Stimulated activated CD8-positive, alpha-beta memory T cell treated with anti-CD3 and anti-CD28 coated beads, Interleukin-4, amount 100 ng/mL, for 24 hours (primary cell): ENCODE results near the gene NUP107.

Source experiments
- DNase-seq: peaks from one replicate; pipeline ENCODE4 v3.0.0-alpha.2; 2020; ENCODE audit warnings: low read depth

Gene NUP107

DNA sequence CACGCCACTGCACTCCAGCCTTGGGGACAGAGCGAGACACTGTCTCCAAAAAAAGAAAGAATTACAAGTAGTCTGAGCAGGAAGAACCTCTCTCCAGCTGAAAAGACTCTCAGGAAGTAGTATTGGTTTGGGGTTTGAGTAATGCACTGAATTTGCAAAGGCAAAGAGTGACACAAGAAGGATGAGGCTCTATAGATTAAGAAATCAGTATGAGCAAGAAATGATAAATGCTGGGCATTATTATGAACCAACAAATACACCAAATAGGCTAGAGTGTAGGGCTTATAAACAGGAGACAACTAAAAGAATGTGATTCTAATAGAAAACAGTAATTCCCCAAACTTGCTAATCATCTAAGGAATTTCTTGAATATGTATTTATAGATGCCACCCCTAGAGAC, 56.6 kb downstream of the NUP107 start:
- DNase-seq = no peak

DNA sequence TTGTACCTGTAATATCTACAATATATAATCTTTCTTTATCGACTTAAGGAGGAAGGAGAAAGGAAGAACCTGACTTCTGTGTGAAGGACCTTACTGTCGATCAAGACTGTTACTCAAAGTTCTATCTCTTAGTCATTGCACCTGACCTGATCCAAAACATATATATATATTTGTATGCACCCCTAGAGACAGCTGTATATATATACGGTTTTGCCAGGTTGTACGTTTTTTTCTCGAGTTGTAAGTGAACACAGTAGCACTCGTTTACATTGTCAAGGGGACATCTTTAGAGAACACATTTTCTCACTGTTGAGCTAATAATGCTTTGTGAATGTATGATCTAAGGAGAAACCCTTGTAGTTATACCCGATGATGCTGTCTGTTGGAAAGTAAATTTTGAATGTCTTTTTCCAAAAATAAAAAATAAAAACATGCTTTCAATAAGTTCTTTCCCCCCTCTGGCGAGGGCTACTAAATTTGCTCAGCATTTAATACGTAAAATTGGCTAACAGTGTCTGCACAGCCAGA, 58.7 kb downstream of the NUP107 start:
- DNase-seq = no peak

DNA sequence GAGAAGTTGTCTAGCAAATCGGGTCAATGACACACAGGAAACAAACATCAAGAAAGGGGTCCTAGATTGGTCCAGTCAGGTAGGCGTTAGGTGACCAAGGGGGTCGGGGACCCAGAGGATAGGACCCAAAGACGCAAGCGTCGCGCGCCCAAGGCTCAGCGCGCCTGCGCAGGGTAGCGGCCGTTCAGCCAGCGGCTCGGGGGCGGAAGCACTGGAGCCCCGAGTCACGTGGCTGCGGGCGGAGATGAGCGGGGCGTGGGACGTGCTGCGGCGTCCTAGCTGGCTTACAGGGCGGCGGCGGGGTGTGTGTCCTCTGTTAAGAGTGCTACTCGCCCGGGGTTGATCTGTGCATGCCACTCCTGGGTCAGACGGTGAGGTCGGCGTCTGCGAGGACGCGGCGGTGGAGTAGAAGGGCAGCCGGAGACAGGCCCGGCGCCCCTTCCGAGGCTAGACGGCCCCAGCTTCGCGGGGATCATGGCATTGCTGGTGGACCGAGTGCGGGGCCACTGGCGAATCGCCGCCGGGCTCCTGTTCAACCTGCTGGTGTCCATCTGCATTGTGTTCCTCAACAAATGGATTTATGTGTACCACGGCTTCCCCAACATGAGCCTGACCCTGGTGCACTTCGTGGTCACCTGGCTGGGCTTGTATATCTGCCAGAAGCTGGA, 59.3 kb downstream of the NUP107 start, which contains the start of gene SLC35E3:
SLC35E3 (plus strand) TSS at position 273 of the 668 bp plus-strand sequence; CDS start at position 475, 202 bp downstream.
- DNase-seq = peak; percentile 90

DNA sequence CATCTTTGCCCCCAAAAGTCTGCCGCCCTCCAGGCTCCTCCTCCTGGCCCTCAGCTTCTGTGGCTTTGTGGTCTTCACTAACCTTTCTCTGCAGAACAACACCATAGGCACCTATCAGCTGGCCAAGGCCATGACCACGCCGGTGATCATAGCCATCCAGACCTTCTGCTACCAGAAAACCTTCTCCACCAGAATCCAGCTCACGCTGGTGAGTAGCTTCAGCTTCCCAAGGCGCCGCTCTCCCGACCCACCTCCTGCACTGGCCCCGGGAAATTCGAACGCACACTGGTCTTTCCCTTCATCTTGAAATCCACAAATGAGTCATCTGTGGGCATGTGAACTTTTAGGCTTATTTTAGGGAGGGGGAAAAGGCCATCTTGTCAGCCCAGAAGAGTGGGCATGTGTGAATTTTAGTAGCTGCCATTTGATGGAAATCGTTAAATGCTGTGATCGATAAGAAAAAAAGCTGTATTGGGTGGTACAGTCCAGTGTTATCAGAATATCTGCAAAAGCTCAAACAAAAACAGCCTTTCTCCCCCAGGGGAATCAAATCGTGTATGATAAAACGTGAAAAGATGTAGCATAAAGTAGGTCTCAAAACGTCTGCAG, 59.9 kb downstream of the NUP107 start:
- peak; percentile 2 for DNase-seq

DNA sequence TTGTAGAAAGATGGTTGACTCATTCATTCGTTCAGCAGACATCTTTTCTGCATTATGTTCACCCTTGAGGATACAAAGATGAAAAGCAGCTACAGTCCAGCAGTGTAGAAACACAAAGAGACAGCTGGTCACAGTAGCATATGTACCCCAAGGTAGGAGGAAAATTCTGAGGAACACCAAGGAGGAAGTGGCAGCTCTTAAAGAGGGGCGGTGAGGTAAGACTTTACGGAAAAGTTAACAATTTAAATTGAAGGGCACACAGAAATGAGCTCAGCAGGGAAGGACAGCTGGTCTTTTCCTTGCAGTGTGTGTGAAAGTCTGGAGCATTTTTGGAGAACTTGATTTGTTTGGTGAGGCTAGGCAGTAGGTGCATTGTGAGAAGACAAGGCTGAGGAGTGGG, 62.7 kb downstream of the NUP107 start:
- no peak for DNase-seq

DNA sequence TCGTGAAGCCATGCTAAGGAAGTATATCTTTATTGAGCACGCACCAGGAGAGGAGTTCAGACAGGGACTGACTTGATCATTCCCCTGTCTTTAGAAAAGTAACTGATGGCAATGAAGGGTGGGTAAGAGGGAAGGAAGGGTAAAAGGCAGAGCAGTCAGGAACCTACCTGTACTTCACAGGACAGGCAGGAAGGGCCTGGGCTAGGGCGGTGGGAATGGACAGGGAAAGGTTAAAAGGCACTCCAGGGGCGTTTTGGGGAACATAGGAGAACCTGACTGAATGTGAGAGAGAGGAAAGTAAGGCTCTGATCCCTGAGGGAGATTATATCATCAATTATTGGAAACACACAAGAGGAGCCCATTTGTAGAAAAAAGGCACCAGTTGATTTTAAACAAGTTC, 63.1 kb downstream of the NUP107 start:
- no peak for DNase-seq

DNA sequence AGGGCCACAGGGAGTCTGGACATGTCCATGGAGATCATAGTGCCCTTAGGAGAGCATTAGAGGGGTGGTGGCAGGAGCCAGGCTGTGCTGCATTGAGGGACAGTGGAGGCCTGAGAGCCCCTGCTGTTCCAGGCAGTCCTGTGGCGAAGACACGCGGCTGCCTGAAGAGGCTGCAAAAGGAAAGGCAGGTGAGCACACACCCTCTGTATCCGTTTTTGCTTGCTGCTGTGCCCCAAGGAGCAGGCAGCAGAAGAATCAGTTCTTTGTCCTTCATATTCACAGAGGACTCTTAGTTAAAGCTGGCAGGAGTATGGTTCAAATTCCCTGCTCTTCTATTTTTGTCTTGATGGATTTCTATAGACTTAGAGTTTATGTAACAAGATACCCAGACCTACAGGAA, 63.7 kb downstream of the NUP107 start:
- DNase-seq = no peak

DNA sequence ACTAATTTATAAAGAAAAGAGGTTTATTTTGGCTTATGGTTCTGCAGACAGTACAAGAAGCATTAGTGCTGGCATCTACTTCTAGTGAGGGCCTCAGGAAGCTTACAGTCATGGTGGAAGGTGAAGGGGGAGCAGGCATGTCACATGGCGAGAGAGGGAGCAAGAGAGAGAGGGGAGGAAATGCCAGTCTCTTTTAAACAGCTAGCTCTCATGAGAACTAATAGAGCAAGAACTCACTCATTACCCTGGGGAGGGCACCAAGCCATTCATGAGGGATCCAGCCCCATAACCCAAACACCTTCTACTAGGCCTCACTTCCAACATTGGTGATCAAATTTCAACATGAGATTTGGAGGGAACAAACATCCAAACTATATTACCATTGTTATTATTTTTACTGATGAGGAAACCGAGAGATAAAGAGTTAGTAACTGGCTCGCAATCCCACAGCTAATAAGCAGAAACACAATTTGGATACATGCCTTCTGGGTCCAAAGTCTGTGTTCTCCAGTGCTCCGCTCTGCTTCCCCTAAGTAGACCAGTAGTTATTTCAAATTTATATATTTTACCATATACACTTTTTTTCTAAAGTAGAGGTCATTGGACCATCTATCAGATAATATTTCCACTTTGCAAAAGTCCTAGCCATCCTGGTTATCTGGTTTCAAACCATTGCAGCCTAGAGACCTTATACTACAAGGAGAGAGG, 68.9 kb downstream of the NUP107 start:
- DNase-seq = no peak

DNA sequence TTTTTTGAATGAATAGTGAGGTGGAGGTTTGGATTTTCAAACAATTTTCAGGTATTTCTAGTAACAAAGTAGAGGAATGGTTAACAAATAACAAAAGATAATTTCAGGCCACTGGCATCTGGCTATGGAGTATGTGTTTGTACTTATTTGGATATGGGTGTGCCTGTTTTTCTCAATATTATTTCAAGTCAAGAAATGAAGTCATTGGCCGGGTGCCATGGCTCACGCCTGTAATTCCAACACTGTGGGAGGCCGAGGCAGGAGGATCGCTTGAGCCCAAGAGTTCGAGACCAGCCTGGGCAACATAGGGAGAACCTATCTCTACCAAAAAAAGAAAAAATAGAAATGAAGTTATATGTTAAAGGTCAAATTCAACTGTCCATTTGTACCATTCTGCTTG, 73.1 kb downstream of the NUP107 start:
- DNase-seq = no peak

DNA sequence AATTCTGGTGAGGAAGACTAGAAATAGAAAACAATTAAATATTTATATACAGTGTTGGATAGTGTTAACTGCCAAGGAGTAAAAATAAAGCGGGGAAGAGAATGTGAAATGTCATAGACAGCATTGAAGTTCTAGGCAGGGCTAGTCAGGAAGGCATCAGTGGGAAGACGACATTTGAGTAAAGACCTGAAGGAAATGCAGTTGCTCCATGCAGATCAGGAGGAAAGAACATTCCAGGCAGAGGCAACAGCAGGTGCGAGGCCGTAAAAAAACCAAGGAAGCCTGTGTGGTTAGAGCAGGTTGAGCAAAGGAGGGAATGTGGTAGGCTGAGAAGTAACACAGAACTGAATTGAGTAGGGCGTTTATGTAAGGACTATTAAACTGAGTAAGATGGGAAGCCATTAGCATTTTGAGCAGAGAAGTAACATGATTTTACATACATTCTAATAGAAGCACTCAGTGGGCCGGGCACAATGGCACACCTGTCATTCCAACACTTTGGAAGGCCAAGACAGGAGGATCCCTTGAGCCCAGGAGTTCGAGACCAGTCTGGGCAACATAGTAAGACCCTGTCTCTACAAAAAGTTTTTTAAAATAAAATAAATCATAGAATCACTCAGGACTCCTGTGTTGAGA, 74.1 kb downstream of the NUP107 start:
- DNase-seq = no peak

DNA sequence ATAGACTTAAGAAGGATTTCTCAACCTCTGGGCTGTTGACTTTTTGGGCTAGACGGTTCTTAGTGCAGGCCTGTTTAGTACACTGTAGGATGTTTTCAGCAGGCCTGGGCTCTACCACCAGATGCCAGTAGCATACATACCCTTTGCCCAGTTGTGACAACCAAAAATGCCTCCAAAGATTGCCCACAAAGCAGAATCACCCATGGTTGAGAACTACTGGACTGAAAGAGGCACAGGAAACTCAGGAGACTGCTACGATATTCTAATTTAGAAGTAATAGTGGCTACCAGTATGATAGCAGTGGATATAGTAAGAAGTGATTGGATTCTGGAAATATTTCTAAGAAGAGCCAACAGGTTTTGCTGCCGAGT, 74.6 kb downstream of the NUP107 start:
- no peak for DNase-seq

DNA sequence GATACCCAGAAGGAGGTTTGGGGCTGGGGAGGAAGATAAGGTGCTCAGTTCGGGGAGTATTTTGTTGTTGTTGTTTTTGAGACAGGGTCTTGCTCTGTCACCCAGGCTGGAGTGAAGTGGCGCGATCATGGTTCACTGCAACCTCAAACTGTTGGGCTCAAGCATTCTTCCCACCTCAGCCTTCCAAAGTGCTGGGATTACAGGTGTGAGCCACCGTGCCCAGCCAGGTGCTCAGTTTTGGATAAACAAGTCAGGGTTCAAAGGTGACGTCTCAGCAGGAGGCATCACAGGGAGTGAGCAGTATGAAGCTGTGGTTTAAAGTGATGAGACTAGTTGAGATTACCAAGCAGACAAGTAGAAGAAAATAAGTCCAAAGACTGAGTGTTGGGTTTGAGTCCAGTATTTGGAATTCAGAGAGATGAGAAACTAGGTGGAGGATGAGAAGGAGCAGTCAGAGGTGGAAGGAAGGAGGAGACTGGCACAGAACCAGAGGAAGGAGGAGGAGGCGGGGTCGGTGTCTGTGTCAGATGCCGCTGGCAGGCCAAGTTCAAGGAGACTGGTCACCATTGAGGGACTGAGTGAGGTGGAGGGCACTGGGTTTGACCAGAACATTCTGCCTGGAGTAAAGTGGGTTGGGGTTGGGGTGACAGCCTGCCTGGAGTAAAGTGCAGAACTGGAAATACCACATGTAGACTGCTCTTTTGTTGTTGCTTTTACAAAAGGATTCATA, 75.3 kb downstream of the NUP107 start:
- no peak for DNase-seq

DNA sequence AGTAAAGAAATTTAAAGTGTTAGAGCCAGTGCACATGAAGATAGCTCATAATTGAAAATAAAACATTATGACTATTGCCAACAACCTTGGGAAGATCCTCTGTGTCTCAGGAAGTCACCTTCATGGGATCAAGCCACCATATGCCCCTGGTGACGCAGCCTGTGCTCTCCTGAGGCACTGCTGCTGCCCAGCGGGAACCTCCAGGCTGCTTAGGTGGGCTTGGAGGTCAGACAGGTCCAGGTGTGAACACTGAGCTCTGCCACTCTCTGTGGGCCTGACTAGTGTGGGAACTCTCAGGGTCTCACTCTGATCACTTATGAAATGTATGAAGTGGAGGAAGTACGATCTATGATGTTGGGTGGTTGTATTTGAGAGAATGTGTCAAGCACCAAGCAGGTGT, 75.9 kb downstream of the NUP107 start:
- no peak for DNase-seq

DNA sequence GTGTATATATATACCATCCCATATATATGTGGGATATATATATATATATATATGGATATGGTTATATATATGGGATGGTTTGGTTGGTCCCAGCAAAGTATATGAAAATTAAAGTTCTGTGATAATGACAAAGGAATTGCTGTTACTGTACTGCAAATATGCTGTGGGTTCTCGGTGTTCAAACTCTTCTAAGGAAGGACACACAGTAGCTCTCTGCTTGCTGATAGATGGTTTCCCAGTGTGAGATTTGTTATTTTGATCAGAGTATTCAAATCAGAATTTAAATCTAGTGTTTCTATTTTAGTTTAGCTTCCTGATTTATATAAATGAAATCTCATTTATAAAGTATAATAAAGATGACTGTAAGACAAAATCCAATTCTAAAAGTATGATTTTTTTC, 78.9 kb downstream of the NUP107 start:
- no peak for DNase-seq

DNA sequence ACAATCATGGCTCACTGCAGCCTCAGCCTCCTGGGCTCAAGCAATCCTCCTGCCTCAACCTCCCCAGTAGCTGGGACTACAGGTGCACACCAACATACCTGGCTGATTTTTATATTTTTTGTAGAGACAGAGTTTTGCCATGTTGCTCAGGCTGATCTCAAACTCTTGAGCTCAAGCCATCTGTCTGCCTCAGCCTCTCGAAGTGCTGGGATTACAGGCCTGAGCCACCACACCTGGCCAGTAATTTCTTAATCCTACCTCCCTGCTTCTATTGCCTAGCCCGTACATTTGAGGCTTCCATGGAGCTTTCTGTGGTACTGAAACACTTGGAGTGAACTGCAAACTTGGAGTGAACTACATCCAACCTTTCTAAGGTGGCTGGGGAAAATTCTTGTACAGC, 79.9 kb downstream of the NUP107 start:
- no peak for DNase-seq

DNA sequence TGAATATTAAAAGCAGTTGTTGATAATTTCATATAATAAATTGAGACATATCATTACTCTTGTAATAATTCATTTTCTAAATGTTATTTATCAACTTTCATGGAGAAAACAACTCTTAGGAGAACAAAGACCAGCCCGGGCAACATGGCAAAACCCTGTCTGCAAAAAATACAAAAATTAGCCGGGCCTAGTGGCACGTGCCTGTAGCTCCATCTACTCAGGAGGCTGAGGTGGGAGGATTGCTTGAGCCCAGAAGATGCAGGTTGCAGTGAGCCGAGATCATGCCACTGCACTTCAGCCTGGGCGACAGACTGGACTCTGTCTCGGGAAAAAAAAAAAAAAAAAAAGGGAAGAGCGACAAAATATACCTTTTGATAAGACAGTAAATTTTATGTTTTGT, 80.4 kb downstream of the NUP107 start:
- DNase-seq = no peak

DNA sequence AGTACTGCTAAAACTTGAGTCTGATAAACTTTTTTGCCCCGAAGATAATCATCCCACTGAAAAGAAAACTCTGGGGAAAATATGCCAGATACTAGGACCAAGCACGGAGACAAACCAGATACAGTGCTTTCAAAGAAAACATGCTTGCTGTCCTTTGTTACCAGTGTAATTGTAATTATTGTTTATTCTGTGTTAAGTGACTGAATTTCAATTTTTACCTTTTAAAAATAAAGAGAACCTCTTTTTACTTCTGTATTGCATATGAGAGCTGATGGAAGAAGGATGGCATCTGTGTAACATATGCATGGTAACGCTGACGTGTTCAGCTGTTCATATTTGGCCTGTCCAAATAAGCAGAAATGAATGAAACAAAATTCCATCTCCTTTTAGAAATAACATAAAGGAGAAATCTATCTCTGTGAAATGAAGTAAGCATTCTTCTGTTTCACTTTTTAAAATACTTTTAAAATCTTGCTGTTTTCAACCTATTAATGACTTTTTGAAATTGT, 81.7 kb downstream of the NUP107 start:
- no peak for DNase-seq

DNA sequence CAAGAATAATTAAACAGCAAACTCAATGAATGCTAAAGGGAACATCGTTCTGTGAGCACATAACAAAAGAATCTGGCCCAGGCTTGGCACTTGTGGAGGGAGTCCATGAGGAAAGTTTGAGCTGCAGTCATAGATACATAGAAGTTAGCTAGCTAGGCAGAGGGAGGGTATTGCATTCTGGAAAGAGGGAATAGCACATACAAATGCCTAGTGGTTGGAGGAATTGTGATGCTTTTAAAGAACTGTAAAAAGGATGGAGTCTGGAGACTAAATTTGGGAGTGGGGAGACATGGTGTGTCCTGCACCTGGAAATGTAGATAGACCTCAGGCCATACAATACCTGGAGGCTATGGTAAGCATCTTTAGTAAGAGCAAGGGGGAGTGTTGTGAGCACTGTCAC, 83.2 kb downstream of the NUP107 start:
- no peak for DNase-seq

DNA sequence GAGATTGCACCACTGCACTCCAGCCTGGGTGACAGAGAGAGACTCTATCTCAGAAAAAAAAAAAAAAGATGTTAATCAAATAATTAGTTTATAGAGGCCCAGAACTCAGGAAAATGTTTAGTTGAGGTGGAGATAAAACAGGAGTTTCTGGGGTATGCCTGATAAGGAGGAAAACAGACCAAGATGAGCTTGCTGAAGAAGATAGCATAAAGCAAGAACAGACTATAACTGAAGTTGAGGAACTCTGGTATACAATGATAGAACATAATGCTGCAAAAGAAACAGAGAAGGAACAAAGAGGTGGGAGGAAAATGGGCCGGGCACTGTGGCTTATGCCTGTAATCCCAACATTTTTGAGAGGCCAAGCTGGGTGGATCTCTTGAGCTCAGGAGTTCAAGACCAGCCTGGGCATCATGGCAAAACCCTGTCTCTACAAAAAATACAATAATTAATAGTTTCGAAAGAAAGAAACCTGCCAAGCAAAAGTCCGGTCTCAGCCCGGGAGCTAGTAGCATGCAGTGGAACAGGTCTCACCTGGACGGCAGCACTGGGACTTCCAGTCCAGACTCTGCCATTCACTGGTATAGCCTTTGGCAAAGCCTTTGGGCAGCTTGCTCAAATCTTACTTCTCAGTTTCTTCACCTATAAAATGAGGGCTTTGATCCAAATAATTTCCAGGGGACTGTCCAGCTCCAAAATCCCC, 84.6 kb downstream of the NUP107 start:
- no peak for DNase-seq

DNA sequence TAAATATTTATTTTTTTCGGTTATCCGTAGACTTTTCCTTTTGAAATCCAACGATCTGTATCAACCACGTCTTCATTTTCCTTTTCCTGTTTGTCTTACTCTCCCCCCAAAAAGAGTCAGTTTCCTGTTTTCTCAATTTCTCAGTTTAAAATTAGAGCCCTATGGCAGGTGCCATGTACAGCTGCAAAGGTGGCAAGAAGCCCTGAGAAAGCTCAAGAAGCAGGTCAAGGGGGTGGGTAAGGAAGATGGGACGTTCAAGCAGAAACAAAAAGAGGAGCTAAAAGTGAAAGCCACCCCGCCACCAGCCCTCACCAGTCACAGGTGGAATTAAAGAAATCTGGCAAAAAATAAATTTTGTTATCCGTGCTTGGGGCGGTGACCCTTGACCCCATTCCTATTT, 85.9 kb downstream of the NUP107 start:
- DNase-seq = no peak

DNA sequence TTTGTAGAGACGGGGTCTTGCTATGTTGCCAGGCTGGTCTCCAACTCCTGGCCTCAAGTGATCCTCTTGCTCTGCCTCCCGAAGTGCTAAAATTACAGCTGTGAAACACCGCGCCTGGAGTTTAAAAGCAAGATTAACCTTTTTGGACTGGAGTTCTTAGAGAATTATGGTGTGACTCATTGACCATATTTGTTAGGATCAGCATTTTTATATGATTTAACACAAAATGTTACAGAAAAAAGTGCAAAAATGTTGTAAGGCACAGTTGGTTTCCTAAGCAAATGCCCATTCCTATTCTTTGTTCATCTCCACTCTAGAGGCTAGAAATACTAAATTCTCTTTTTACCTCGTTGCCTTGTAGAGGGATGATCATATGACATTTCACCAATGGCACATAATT, 86.8 kb downstream of the NUP107 start:
- DNase-seq = no peak
